Stimulated activated CD4-positive, alpha-beta T cell treated with anti-CD3 and anti-CD28 coated beads, Interleukin-4, amount 100 ng/mL, for 4 hours (primary cell): Measurements from ENCODE around the gene CCL5.
A peak's percentile ranks its signal among the peaks of the same experiment; 100 is the strongest.

Experiments used
- DNase-seq, 2 experiments: peaks; one replicate each; pipeline ENCODE4 v3.0.0-alpha.2; 2020

The CCL5 gene

GRCh38 chr17:35865412-35866340 lies 14.5 kb downstream of the CCL5 start:
- no peak for DNase-seq

DNA sequence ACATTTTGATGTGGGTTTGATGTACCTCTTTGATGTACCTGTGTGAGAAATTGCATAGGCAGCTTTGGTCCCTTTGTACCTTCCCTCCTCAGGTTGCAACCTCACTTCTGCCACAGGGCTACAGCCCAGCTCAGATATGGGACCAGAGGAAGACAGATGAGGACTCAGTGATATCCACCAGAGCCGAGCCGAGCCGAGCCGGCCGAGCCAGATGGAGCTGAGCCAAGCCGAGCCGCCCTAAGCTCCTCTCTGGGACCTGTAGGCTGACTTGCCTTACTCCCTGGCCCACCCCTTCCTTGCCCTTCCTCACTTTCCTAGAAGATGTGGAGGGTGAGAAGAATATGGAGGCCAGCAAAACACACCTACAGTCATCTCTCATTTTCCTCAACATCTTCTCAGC lies 15.3 kb downstream of the CCL5 start:
- no peak for DNase-seq

- DNase-seq, result no peak
Observed at GRCh38 chr17:35856603-35857002, 23.6 kb downstream of the CCL5 start.

DNA sequence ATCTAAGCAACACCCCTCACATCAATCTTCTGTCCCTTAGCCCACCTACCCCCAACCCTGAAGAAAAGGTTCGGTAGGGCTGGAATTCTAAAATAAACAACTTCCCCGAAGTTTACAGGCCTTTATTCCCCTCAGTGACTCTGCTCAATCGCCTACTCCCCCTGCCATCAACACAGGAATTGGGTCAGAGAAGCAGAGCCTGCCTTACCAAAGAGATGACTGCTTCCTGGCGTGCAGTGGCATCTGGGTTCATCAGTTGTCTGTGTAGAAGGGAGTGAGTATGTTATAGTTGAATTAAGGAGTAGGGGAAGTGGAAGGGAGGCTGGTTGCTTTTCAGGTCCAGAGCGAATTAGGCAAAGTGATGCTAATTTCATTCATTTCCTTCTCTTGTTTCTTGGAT lies 24.2 kb downstream of the CCL5 start:
- DNase-seq, result no peak

DNA sequence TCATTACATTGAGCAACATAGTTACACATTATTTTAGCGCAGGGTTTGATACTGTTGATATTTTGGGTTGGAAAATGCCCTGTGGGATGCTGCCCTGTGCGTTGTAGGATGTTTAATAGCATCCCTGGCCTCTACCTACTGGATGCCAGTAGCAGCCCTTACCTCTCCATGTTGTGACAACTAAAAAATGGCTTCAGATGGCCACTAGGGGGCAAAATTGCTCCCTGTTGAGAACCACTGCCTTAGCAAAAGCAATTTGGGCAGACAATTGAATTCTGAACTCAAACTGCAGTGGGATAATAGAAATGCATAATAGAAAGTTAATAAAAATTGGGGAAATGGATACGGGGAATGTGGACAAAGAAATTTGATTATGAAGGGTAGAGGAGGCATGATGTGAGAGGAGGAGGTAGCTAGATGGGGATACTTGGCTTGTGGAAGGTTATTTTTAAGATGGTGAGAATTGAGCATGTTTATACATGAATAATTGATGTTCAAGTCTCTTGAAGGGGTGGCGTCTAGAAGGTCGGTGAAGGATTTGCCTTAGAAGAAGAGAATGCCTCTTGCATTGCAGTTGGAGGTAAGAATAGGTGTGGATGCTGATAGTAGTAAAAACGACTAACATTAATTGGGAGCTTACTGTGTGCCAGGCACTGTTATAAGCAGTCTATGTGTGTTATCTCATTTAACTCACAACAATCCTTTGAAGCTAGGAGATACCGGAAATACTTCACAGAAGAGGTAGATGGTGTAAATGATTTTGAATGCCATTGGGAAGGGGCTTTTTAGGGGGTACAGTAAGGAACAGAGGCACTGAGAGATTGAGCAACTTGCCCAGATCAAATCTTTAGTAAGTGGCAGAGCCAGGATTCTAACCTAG lies 30.5 kb downstream of the CCL5 start:
- DNase-seq, result peak; percentile 16 to 23

DNA sequence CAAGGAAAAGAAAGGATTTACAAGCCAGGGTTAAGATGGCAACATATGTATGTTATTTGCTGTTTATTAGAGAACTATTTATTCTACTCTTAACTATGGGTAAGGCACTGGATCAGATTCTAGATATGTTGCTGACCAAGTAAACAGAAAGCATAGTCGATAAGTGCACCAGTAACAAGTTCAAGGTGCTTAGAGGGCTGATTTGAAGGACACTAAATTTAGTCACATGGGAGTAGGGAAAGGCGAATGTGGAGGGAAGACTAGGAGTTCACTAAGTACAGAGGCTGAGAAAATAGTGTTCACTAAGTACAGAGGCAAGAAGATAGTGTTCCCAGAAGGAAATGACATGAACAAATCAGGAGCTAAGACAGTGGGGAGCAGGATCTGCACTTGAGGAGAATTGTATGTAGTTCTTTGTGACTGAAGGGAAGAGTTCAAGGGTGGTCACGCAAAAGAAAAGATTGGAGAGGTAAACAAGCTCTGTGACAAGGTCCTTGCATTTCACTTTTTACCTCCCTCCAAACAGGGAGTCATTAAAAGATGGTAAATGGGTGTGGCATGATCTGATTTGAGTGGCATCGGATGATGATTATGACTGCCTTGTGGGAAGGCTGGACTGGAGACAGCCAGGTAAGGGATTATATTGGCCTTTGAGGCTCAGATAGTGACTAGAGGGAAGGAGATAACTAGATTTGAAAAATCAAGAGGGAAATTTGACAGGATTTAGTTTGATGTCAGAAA lies 32.4 kb downstream of the CCL5 start:
- DNase-seq, result no peak

- DNase-seq, result no peak
Observed at GRCh38 chr17:35847006-35847405, 33.2 kb downstream of the CCL5 start.

- no peak for DNase-seq
Observed at GRCh38 chr17:35846055-35846809, 33.9 kb downstream of the CCL5 start.

DNA sequence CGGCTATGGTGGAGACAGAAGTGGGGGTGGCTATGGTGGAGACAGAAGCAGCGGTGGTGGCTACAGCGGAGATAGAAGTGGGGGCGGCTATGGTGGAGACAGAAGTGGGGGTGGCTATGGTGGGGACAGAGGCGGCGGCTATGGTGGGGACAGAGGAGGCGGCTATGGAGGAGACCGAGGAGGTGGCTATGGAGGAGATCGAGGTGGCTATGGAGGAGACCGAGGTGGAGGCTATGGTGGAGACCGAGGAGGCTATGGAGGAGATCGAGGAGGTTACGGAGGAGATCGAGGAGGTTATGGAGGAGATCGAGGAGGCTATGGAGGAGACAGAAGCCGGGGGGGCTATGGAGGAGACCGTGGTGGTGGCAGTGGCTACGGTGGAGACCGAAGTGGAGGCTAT lies 35.6 kb downstream of the CCL5 start:
- no peak for DNase-seq

DNA sequence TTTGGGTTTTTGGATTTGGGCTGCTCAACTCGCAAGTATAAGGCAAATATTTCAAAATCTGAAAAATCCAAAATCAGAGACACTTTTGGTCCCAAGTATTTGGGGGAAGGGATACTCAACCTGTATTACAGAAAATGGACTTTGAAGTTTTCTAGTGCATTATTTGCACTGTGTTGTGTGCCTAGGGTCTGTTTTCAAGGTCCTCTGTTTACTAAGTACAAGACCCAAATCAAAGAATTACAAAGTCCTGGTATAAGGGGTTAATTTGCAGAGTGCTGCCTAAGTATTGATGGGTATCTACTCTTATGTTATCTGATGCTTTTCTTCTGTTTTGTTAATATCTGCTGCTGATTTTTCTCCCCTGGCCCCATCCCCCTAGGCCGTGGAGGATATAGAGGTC lies 36.5 kb downstream of the CCL5 start:
- DNase-seq, result no peak

DNA sequence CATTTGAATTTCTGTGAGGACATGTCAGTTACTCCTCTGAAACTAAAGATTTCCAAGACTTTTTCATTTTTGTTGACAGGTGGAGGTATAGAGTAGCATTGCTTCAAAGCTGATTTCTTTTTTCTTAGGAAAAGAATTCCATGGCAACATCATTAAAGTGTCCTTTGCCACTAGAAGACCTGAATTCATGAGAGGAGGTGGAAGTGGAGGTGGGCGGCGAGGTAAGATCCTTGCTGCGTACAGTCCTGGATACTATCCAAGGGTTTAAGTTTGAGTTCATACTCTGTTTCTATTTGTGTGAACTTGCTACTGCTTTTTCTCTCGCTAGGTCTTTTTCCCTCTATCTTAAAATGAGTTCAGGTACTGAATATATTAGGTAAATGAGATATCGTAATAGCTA lies 37.9 kb downstream of the CCL5 start:
- DNase-seq, result no peak

- DNase-seq, result no peak
Observed at GRCh38 chr17:35841505-35841904, 38.7 kb downstream of the CCL5 start.

DNA sequence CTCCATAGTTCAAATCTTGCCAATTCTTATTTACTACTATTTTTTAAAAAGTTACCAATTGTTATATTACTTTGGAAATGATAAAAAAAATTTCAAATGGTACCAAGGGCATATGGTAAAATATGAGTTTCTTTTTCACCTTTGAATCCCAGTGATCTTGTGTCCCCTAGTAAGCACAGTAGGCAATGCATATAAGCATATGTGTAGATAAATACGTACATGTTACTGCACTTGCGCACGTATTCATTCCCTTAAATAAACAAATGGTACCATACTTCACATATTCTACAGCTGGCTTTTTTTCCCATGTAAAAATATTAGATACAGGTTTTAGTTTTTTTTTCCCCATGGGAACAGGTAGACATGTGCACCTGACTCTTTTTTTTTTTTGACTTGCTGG lies 39.1 kb downstream of the CCL5 start:
- no peak for DNase-seq

DNA sequence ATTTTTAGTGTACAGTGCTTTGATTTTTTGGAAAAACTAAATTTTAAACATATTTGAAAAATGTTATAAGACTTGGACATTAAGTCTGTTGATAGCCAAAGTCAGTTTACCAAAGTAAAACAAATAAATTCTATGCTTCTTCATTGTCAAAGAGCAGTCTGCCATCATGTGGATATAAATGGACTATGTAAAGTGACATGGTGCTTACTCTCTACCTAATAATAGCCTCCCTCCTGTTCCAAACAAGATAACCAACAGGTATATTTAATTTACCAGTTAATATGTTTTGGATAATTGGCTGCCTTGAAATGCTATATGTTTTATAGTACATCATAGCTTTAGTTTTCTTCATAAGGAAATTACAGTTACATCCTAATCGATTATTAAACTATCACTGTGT lies 55.0 kb downstream of the CCL5 start:
- no peak for DNase-seq
